Activated CD4-positive, alpha-beta T cell treated with anti-CD3 and anti-CD28 coated beads for 24 hours (primary cell): ENCODE results near the gene SIK2.
"Not testable (repeated sequence)": the region's sequence is repeated elsewhere in the genome, so short reads cannot be mapped to it uniquely, and the experiment has no call there.

Experiments used
- DNase-seq, 2 donors: peaks; one replicate each; pipeline ENCODE4 v3.0.0-alpha.2; 2020; ENCODE audit warnings: low read depth in 2 of 2

Gene SIK2

DNA sequence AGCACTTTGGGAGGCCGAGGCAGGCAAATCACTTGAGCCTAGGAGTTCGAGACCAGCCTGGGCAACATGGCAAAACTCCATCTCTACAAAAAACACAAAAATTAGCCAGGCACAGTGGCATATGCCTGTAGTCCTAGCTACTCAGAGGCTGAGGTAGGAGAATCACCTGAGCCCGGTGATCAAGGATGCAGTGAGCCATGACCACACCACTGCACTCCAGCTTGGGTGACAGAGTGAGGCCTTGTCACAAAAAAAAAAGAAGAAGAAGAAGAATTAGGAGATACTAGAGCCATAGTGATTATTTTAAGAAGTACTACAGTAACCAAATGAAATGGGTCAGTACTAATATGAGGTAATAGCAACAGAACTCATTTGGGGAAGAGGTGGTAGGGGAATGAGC lies 56.2 kb downstream of the SIK2 start:
- DNase-seq: not testable (repeated sequence)

DNA sequence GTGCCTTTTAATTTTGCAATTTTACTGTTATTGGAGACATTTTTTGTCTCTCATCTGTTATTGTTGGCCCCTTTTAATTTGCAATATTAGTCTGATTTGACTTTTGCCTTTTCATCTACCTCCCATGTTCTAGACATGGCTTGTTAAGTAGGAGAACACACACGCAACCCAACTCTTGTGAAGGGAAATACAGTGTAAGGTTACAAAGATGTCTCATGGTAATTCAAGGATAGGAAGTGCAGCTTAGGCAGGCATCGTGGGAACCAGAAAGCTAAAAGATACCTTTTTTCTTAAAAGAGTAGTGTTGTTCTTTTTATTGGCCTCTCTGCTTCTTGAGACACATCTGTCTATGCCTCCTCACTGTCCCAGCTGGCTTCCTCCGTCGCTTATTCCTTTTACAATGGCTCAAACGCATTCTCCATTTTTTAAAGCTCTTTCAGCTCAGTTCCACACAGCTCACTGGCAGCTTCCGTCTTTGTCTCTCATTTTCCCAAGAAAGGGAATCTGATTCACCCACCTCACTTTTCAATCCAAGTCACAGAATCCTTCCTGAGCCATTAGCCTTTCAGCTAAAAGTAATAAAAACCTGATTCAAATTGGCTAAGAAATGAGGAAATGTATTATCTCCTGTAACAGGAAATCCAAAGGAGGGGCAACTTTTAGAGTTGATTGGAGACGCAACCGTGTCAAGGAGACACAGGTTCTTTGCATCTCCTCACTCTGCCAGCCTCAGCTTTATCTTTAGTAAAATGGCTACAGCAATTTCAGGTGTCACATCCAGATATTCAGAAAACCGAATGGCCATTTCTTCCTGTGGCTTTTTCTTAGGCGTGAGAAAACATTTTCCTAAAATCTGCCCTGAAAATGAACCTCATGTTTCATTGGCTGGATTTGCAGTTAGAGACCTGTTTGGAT lies 57.2 kb downstream of the SIK2 start:
- DNase-seq: no peak

DNA sequence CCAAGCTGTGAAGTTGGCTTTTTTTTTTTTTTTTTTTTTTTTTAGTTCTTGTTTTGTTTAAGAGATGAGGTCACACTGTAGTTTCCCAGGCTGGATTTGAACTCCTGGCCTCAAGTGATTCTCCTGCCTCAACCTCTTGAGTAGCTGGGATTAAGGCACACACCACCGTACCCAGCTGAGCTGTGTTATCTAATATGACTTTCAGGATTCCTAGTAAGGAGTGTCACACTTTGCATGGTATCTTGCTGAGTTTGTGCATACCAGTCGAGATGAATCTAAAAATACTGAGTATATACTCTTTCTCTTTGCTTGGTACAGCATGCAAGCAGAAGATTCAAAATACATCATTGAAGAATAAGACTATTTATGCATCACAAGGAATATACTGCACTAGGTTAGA lies 58.6 kb downstream of the SIK2 start:
- DNase-seq: no peak

DNA sequence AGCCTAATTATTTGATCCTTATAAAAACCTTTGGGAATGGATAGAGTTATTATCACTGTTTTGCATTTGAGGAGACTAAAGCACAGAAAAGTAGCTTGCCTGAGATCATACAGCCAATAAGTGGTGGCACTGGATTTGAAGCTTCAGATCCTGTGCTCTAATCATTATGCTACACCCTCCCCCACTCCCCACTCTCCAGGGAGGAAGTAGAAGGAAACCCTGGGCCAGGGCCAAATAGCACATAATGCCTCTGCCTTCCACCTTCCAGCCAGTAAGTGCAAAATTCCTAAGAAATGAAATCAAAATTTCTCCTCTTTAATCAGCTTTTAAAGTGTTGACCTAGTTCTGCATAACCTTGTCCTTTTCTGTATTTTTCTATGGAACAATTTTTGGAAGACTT lies 61.6 kb downstream of the SIK2 start:
- DNase-seq: no peak

DNA sequence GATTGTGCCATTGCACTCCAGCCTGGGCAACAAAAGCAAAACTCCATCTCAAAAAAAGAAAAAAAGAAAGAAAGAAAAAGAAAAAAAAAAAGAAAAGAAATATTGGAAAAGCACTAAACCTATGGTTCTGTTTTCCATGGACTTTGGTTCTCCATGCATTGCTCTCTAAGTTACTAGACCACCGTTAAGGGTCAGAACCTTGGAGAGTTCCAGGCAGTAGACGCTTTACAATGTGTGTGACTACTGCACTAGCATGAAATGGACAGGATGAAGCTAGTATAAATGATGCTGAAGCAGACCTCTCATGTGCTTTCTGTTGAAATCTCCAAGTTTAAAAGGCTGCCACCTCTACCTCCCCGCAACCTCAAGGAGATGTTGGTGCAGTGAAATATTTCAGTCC lies 63.5 kb downstream of the SIK2 start:
- DNase-seq: no peak

DNA sequence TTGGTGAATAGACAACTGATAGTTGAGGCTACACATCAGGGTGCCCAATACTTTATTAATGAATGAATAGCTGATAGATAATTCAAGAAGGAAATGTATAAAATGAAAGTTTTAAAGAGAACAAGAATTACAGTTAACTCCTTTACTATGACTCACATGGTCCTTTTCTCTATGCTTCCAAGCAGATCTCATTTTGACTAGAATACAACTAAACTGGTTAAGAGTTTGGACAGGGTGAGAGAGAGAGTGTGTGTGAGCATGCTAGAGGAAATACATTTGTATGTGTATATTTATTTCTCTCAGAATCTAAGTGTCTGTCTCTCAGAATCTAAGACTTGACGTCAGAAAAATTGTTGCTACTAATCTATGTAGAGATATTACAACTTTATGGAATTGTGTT lies 66.7 kb downstream of the SIK2 start:
- DNase-seq: no peak

DNA sequence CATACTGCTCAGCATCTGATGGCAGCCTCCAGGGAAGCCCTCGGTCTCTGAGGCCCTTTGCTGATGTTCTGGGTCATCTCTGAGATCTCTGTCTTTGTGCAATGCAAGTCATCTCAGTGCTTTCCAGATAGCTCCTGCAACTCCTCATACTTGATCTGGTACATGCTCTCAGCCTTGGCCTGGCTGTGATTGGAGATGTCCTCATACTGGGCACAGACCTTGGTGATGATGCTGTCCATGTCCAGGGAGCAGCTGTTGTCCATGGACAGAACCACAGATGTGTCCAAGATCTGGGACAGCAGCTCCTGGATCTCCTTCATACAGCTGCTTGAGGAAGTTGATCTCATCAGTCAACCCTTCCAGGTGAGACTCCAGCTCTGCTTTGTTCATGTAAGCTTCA lies 69.1 kb downstream of the SIK2 start:
- DNase-seq: no peak

DNA sequence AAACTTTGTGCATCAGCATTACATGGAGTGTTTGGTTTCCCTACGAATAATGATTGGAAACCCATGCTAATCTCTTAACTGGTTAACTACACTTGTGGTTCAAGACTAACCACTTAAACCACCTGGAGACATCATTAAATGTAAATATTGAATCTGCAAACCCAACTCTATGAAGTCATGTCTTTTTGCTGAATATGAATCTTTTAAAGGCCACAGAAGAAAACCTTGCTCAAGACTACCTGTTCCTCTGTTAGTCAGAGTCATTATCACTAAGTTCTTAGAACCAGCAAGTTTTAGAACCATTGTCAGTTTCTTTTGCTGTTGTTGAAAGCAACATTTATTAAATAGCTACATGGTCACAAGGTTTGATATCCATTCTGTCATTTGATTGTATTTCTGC lies 70.7 kb downstream of the SIK2 start:
- no peak for DNase-seq

DNA sequence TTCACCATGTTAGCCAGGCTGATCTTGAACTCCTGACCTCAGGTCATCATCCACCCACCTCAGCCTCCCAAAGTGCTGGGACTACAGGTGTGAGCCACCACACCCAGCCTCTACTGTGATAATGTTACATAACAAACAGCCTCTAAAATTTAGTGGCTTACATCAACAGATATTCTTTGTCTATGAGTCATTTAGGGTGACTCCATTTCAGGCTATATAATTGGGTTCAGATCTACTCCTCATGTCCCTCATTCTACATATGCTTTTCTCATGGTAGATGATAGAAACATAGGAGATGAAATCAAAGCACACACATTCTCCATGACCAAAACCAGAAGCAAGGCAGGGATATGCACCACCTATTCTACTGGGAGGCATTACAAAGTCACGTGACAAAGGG lies 72.7 kb downstream of the SIK2 start:
- no peak for DNase-seq

DNA sequence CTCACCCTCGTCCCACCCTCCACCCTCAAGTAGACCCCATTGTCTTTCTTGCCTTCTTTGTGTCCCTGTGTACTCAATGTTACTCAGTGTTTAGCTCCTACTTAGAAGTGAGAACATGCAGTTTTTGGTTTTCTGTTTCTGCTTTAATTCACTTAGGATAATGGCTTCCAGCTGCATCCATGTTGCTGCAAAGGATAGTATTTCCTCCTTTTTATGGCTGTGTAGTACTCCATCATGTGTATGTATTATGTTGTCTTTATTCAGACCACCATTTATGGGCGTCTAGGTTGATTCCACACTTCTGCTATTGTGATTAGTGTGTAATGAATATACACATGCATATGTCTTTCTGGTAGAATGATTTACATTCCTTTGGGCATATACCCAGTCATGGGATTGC lies 73.6 kb downstream of the SIK2 start:
- no peak for DNase-seq

DNA sequence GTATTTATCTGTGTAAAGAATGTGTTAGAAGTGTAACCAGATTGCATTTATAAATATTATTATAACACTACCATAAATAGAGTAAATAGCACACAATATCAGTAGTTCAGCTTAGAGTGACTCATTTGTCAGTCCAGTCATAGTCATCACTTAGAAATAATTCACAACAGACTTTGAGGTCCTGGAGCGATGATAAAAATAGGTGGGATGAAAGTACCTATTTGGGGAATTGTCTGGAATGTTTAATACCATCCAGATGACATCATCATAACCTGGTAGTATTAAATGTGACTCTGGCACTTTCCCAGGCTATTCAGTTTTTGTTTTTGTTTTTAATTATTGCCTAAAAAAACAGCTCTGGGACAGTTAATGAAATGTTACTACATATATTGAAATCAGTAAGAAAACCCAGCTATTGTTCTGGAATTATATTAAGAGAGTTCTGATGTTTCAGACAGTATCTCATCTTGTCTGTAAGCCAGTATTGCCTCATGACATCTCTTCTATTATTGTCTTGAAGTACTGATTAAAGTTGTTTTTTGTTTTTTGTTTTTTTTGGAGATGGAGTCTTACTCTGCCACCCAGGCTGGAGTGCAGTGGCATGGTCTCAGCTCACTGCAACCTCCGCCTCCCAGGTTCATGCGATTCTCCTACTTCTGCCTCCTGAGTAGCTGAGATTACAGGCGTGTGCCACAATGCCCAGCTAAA lies 74.8 kb downstream of the SIK2 start:
- no peak for DNase-seq

DNA sequence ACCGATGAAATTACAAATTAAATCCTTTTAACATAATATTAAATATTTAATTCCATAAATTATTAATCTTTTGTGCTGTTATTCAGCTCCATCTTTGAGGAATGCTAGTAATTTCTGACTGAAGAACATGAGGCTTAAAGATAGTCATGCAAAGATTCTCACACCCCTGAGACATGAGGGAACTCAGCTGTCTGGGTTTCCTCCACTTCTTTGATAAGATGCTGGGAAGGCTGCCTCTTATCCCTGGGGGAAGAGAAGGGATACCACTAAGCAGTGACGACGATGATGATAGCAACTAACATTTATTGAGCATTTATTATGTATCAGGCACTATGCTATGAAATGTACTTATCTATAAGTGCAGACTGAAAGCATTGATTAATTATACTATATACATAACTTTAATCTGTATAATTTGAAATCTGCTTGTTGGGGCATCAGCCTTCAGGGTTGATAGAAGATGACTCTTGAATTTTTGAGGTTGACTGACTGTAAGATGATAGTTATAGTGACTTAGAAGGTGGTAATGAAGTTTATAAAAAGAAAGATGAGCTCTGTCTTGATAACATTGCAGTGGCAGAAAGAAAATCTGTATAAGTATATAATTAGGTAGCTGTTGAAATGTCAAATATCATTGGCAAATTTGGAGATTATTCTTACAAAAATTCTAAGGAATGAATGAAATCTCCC lies 78.4 kb downstream of the SIK2 start:
- no peak for DNase-seq

DNA sequence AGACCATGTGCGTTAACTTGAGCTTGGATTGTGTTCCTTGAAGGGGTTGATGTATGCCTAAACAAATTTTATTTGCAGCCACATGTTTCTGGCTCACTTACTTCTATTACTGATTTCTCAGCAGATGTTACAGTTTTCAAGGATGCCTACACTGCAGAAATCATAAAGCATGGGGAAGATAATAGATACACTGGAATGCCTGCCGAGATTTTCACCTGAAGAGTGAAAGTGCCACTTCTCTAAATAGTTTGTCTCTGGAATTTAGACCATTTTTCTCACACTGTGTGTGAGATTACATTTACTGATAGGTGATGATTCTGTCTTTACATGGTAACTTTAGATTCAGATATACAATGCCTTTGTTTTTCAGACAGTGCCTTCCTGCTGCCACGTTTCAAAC lies 81.6 kb downstream of the SIK2 start:
- no peak for DNase-seq

DNA sequence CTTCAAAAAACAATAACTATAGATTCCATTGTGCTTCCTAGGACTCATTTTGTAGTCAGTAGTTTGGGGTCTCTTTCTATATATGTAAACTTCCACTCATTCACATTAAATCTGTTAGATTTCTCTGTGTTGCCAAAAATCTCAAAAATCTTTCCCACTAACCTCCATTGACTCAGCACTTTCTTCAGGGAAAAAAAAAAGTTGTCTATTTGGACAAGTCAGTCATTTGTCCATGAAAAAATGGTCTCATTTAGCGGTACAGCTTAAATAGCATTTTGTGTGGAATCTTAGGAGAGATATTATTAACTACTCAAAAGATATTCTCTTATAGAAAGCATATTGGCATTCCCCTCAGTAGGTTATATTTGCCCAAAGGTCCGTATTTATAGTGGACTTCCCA lies 82.0 kb downstream of the SIK2 start:
- no peak for DNase-seq

DNA sequence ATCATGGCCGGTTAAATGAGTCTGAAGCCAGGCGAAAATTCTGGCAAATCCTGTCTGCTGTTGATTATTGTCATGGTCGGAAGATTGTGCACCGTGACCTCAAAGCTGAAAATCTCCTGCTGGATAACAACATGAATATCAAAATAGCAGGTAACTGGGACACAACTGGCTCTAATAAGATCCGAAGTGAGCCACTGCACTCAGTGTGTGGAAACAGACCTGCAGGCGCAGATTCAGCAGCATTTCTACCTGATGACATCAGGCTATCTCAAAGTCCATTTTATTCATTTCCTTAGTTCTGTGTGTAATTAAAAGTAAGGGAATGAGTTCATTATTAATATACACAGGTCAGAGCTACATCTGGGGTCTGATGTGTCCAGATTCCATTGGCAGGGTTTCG lies 85.8 kb downstream of the SIK2 start:
- no peak for DNase-seq

DNA sequence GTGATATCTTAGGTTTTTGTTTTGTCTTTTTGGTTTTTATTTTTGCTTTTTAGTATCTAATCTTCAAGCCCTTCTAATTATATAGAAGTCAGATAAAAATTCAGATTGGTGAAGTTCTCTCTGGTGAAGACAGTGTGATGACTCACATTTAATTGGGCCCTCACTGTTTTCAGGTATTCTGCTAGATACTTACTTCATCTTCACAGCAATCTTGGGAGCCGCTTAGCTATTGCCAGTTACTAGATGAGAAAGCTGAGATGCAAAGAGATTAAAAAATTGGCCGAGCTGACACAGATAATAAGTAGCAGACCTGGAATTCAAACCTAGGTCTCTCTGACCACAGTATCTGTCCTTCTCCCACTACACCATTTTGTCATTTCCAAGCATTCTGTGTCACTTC lies 88.9 kb downstream of the SIK2 start:
- DNase-seq: no peak

DNA sequence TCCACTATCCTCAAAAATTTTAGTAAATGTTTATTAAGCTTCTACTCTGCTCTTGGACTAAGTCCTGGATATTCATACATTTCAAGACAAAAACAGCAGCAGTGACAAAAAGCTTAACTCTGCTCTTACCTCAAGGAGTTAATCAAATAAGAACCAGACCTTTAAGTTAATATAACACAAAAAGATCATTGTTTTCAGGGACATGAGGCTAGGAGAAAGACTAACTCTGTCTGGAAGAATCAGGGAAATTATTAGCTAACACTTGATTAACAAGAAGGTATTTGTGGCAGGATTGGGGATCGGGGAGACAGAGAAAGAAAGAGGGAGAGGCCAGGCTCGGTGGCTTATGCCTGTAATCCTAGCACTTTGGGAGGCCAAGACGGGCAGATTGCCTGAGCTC lies 89.5 kb downstream of the SIK2 start:
- DNase-seq: no peak

DNA sequence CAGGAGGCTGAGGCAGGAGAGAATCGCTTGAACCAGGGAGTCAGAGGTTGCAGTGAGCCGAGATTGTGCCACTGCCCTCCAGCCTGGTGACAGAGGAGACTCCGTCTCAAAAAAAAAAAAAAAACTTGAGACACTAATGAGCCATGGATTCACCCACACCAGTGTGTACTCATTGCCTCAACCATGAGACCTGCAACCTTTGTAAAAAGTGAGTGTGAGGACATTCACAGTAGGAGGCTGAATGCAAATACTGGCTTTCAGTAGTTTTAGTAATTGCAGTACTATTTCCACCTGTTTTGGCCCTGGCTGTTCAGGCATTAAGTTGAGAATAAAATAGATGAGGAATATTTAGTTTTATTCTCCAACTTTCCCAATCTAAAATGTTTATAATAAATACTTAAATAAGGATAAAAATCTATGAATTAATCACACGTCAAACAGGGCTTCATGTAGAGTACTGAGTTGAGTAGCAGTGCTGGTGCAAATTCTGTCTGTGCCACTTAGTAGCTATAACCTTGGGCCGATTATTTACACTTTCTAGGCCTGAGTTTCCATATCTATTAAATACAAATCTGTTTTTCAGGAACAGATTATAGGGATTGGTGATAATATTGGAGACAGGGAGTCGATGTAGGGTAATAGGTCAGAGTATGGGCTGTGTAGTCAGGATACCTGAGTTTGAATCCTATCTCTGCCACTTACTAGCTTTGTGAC lies 91.1 kb downstream of the SIK2 start:
- DNase-seq: no peak

DNA sequence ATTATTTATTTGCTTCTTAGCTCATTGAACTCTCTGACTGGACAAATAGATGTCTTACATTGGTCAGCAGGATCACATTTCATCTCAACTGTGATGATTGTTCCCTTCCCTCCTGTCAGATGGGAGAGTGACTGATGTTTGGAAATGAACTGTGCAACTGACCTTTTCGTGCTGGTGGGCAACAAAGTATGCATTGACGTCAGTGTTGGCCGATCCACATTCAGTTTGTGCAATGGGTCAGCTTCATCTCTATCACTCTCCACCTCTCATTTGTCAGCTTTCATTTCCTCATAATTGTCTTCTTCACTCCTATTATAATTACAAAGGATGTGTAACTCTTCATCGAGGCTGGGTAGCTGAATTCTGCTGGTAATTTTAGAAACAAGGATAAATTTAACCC lies 92.6 kb downstream of the SIK2 start:
- DNase-seq: no peak

DNA sequence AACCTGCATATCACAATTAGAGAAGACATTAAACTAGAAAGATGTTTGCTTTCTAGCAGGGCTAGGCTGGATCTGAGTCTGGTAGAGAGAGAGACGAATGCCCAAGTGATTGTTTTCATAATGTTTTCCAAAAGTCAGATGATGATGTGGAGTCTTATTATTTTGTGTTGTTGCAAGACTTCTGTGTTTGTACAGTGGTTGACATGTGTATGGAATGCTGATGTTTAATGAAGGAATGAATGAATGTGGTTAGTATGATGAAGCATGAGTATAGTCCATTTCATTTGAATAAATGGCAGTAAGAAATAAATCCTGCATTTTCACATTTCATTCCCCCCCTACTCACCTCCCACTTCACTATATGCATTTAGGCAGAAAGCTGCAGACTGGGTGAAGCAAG lies 94.3 kb downstream of the SIK2 start:
- DNase-seq: no peak

DNA sequence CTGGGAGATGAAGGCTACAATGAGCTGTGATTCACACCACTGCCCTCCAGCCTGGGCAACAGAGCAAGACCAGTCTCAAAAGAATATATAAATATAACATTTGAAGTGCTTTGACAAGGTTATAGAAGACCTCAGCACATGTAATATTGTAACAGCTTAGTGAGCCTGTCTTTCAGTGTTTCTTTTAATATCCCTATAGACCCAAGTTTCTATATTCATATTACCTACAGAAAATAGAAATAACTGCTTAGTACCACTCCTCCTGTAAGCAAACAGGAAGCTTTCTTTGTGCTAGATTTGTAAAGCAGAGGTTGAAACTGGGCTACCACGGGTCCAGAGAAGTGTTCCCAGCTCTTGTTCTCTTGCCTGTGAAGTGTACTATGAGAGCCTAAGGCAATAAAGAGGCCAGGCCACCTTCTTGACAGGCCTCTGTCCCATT lies 95.7 kb downstream of the SIK2 start:
- no peak for DNase-seq
